Stimulated activated CD4-positive, alpha-beta T cell treated with anti-CD3 and anti-CD28 coated beads, TNF-alpha, amount 100 ng/mL, for 4 hours (primary cell): ENCODE data around the gene RAB6A.
A peak's percentile ranks its signal among the peaks of the same experiment; 100 is the strongest.
"Not testable (repeated sequence)": the region's sequence is repeated elsewhere in the genome, so short reads cannot be mapped to it uniquely, and the experiment has no call there.

Experiments
- DNase-seq, 3 experiments: peaks; one replicate each; pipeline ENCODE4 v3.0.0-alpha.2; 2020; ENCODE audit warnings: low read depth in 3 of 3

RAB6A gene

DNA sequence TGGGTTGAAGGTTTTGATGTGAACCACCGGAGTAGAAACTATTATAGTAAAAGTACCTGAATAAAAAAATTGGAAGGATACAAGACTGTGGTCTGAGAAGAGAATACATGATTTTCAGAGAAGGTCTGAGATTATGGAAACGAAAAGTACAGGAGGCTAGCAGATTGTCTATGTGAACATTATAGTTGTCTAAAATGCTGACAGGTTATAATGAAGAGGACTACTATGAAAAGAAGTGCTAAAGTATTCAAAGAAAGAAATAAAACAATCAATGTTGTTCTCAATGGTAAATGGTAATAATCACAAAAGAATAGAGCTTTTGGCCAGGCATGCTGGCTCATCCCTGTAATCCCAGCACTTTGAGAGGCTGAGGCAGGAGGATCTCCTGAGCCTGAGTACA lies 34.0 kb downstream of the RAB6A start:
- DNase-seq: no peak

GRCh38 chr11:73717136-73717535 lies 43.7 kb downstream of the RAB6A start:
- DNase-seq: no peak

- DNase-seq: no peak
Measured at GRCh38 chr11:73716153-73717056, 44.5 kb downstream of the RAB6A start.

- no peak for DNase-seq
Measured at GRCh38 chr11:73715541-73715940, 45.3 kb downstream of the RAB6A start.

GRCh38 chr11:73710964-73711363 lies 49.9 kb downstream of the RAB6A start:
- DNase-seq: no peak

GRCh38 chr11:73705053-73705452 lies 55.8 kb downstream of the RAB6A start:
- no peak for DNase-seq

DNA sequence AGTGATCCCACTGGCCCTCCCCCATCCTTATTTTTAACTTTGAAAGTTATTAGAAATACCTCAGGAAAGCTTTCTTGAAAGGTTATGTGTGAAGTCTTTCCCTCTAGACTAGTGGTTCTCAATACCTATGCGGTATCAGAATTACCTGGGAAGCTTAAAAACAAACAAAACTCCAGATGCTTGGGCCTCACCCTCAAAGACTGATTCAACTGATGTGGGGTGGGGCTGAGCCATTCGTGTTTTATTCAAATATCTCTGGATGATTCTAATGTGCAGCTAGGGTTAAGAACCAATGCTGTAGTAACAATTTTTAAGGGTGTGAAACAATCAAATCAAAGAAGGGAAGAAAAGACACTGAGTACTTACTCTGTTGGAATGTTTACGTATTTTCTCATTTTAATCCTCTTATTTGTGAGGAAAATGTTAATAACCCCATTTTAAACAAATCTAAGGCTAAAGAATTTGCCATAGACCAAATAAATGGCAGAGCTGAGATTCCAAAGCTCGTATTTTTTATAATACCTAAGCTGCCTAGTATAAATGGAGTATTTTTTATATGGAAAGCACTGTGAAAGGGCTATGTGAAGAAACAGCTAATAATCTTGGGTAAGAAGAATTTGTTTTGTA lies 66.9 kb downstream of the RAB6A start:
- no peak for DNase-seq

DNA sequence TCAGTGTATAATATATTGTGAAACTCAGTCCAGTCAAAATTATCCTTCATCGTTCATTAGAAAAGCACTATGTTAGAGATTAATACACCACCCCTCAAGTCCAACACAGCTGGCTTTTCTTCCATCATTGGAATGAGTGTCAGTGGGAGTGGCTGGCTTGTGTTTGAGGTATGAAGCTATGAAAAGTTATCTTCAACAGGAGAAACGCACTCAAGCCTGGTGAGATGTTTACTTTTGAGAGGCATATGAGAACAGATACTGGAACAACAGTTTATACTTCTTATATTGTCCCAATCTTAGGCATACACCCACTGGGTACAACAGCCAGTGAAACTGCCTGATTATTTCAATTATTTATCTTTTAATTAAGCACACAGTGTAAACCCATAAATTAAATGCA lies 80.2 kb downstream of the RAB6A start:
- DNase-seq: no peak

GRCh38 chr11:73676552-73676951 lies 84.3 kb downstream of the RAB6A start:
- not testable (repeated sequence) for DNase-seq

DNA sequence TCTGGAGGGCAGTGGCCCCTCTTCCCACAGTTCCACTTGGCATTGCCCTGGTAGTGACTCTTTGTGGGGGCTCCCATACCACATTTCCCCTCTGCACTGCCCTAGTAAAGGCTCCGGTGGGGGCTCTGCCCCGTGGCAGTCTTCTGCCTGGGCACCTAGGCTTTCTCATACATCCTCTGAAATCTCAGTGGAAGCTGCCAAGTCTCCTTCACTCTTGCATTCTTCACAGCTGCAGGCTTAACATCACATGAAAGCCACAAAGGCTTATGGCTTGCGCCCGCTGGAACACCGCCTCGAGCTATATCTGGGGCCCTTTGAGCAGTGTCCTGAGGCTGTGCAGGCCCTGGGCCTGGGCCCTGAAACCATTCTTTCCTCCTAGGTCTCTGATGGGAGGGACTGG lies 89.2 kb downstream of the RAB6A start:
- no peak for DNase-seq

DNA sequence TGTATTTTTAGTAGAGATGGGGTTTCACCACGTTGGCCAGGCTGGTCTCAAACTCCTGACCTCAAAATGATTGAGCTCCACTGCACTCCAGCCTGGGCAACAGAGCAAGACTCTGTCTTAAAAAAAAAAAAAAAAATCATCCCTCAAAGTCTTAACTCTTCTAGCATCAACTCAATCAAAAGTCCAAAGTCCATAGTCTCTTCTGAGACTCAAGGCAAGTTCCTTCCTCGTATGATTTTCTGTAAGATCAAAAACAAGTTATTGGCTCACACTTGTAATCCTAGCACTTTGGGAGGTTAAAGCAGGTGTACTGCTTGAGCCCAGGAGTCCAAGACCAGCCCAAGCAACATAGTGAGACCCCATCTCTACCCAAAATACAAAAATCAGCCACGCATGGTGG lies 90.1 kb downstream of the RAB6A start:
- DNase-seq: no peak

GRCh38 chr11:73667891-73668290 lies 93.0 kb downstream of the RAB6A start:
- DNase-seq: no peak

GRCh38 chr11:73664877-73665276 lies 96.0 kb downstream of the RAB6A start:
- no peak for DNase-seq

- DNase-seq: no peak
Measured at GRCh38 chr11:73663604-73664495, 97.0 kb downstream of the RAB6A start.

DNA sequence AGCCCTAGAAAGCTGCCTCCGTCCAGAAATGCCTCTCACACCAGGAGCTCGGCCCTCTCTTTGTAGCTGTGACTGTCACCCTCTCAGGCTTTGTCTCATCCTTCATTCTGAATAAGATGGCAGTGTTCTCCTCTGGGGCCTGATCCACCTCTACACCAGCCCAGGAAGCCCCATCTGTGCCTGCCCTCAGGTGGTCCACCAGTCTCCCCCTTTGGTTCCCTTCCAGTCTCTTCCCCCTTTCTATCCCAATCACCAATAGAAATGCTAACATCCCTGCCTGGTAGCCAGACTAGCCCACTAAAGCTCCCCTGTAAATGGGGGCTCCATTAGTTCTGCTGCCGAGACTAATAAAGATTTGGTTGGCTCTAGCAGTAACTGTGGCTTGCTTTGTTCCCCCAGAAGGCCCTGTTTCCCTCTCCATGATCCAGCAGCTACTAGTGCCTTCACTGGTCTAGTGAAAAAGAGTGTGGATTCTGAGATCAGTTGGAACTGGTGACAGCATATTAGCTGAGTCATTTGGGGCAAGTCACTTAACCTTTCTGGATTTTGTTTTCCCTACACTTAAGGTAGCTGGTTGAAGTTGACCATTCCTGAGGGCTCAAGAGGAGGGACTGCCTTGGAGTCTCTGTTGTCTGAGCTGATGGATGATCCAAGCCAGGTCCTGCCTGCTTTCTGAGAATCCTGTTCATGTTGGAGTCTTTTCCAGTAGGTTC lies 98.3 kb downstream of the RAB6A start:
- no peak for DNase-seq

DNA sequence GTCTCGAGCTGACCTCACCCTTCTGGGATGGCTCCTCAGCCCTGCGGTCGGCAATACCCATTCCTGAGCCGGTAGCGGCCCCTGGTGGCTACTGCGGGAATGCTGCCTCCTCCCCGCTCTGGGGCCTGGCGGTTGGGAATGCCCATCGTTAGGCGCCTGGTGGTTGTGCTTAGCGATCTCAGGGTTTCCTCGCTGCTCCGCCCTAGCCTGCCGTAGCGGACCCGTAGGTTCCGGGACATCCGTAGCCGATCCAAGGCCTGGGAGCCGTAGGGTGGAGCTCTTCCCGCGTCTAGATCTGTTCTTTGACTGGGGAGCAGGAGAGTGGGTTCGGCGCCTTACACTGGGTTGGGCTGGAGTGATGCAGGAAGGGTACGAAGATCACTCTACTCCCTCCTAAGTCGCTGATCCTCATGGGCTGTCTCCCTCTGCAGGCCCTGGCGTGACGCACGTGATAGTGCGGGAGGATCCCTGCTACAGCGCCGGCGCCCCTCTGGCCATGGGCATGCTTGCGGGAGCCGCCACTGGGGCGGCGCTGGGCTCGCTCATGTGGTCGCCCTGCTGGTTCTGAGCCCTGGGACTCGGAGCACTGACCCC lies 99.7 kb downstream of the RAB6A start:
- DNase-seq: peak; percentile 77 to 80 (median 78)

DNA sequence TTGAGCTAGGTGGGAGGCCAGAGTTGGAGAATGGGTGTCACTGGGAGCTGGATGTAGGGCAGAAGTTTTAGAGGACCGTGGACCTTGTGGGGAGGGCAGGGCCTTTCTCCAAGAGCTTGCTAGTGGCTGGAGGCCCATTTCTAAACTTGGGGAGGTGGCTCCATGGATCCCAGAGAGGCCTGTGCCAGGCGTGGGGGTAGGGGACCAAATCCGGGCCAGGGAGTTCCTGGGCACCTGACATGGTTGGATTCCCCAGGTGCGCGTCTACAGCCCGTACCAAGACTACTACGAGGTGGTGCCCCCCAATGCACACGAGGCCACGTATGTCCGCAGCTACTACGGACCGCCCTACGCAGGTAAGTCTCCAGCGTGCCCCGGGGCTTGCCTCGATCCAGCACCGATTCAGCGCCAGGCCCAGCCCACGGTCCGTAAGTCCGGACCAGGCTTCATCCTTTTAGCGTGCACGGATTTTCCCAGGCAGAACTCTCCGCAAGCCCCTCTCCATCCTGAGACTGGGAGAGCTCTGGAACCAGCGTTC lies 100.3 kb downstream of the RAB6A start:
- no peak for DNase-seq

- DNase-seq: no peak
Measured at GRCh38 chr11:73659961-73660360, 100.9 kb downstream of the RAB6A start.

- no peak for DNase-seq
Measured at GRCh38 chr11:73656985-73657384, 103.9 kb downstream of the RAB6A start.

GRCh38 chr11:73655686-73656085 lies 105.2 kb downstream of the RAB6A start:
- DNase-seq: no peak

- no peak for DNase-seq
Measured at GRCh38 chr11:73654482-73655021, 106.3 kb downstream of the RAB6A start.
